ENCODE measurements around the gene VWA5B1.

The VWA5B1 gene

DNA sequence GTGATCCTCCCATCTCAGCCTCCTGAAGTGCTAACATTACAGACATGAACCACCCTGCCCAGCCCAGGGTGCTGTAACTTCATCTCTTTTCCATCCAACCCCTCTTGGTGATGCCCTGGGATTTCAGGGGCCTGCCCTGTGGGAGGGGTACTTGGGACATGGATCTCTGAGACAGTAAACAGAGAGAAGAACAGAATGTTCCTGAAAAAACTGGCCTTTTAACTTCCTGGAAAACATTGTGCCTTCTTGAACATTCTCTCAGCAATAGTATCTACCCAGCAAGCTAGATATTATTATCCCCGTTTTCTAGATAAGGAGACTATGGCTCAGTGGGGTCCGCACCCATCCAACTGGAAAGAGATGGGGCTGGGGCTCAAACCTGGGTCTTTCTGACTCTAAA is 57.0 kb downstream of the VWA5B1 start:
- no peak overlapping the region for H3K4me3 ChIP-seq (ENCODE audit: low read length)
- no peak for DNase-seq (ENCODE audit: low read depth)
- TF ChIP-seq, protein P1, sequence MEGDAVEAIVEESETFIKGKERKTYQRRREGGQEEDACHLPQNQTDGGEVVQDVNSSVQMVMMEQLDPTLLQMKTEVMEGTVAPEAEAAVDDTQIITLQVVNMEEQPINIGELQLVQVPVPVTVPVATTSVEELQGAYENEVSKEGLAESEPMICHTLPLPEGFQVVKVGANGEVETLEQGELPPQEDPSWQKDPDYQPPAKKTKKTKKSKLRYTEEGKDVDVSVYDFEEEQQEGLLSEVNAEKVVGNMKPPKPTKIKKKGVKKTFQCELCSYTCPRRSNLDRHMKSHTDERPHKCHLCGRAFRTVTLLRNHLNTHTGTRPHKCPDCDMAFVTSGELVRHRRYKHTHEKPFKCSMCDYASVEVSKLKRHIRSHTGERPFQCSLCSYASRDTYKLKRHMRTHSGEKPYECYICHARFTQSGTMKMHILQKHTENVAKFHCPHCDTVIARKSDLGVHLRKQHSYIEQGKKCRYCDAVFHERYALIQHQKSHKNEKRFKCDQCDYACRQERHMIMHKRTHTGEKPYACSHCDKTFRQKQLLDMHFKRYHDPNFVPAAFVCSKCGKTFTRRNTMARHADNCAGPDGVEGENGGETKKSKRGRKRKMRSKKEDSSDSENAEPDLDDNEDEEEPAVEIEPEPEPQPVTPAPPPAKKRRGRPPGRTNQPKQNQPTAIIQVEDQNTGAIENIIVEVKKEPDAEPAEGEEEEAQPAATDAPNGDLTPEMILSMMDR (conservative IDR thresholded peaks at IDR 0.05; ENCODE audit: low read length): no peak

- TF ChIP-seq, protein P1 (conservative IDR thresholded peaks at IDR 0.05; ENCODE audit: low read length): no peak
- DNase-seq (ENCODE audit: low read depth): no peak
- no peak overlapping the region for H3K4me3 ChIP-seq (ENCODE audit: low read length)
Measured at GRCh38 chr1:20348326-20348915, 57.7 kb downstream of the VWA5B1 start.

GRCh38 chr1:20349561-20349960 is 58.9 kb downstream of the VWA5B1 start:
- no peak overlapping the region for H3K4me3 ChIP-seq (ENCODE audit: low read length)
- TF ChIP-seq, protein P1 (conservative IDR thresholded peaks at IDR 0.05; ENCODE audit: low read length): no peak
- no peak for DNase-seq (ENCODE audit: low read depth)

GRCh38 chr1:20349971-20350370 is 59.3 kb downstream of the VWA5B1 start:
- TF ChIP-seq, protein P1 (conservative IDR thresholded peaks at IDR 0.05; ENCODE audit: low read length): no peak
- no peak overlapping the region for H3K4me3 ChIP-seq (ENCODE audit: low read length)
- no peak for DNase-seq (ENCODE audit: low read depth)

- DNase-seq (ENCODE audit: low read depth): no peak
- H3K4me3 ChIP-seq (ENCODE audit: low read length): no peak overlapping the region
- TF ChIP-seq, protein P1 (conservative IDR thresholded peaks at IDR 0.05; ENCODE audit: low read length): no peak
Measured at GRCh38 chr1:20350421-20350820, 59.7 kb downstream of the VWA5B1 start.

GRCh38 chr1:20351911-20352701 is 61.4 kb downstream of the VWA5B1 start:
- no peak for DNase-seq (ENCODE audit: low read depth)
- TF ChIP-seq, protein P1 (conservative IDR thresholded peaks at IDR 0.05; ENCODE audit: low read length): no peak
- no peak overlapping the region for H3K4me3 ChIP-seq (ENCODE audit: low read length)

DNA sequence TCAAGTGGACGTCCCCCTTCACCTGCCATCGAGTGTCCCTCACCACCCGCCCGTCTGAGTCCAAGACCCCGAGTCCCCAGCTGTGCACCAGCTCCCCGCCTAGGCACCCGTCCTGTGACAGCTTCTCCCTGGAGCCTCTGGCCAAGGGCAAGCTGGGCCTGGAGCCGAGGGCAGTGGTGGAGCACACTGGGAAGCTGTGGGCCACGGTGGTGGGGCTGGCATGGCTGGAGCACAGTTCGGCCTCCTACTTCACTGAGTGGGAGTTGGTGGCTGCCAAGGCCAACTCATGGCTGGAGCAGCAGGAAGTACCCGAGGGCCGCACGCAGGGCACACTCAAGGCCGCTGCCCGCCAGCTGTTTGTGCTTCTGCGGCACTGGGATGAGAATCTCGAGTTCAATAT is 63.2 kb downstream of the VWA5B1 start:
- DNase-seq (ENCODE audit: low read depth): no peak
- no peak overlapping the region for H3K4me3 ChIP-seq (ENCODE audit: low read length)
- TF ChIP-seq, protein P1 (conservative IDR thresholded peaks at IDR 0.05; ENCODE audit: low read length): no peak
